GM06990 (cell line): Measurements from ENCODE around the gene MIER3.

Experiments
- DNase-seq: peaks from one replicate; pipeline ENCODE4 v3.0.0-alpha.2; 2011; ENCODE audit not compliant: insufficient read length; ENCODE audit errors: extremely low read depth
- H3K27me3 ChIP-seq: replicated peaks from 2 replicates; pipeline ENCODE4 v1.6.0; 2011; ENCODE audit warnings: low read length; ENCODE audit not compliant: control insufficient read depth, insufficient read depth
- H3K36me3 ChIP-seq: 2 replicates; pipeline ENCODE4 v1.5.1; 2011; ENCODE audit warnings: low read length; ENCODE audit not compliant: control insufficient read depth, insufficient read depth
- H3K4me3 ChIP-seq: replicated peaks from 2 replicates; pipeline ENCODE4 v1.5.1; 2011; ENCODE audit warnings: low read depth, mild to moderate bottlenecking, control low read depth, low read length
- TF ChIP-seq, protein P1 (sequence below): IDR thresholded peaks from 2 replicates; pipeline ENCODE4 v1.5.1; 2011; ENCODE audit warnings: low read length, control low read depth, mild to moderate bottlenecking, inconsistent platforms; ENCODE audit not compliant: insufficient read depth, poor library complexity, severe bottlenecking

The MIER3 gene

DNA sequence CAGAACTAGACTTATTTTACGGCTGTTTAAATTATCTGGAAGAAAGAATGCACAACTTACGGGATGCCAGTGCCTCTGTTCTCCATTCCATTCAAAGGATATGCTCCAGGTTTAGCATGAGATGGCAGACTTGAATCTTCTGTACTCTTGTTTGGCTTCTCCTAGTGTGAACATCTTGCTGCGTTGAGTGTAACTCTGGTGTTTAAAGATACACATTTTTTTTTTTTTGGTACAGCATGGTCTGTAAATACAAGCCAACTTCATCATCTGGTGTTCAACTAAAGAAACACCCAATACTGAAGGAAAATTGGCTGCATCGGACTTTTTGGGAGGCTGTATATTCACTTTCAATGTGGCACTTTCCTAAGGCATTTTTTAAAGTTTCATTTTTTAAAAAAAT lies 7.4 kb upstream of the MIER3 start:
- Histone ChIP-seq H3K27me3 (peaks cover 3% of the 10 kb centered on the region), H3K36me3 (no peaks in the 10 kb centered on the region), H3K4me3 (no peak overlapping the region)
- TF ChIP-seq, protein P1, sequence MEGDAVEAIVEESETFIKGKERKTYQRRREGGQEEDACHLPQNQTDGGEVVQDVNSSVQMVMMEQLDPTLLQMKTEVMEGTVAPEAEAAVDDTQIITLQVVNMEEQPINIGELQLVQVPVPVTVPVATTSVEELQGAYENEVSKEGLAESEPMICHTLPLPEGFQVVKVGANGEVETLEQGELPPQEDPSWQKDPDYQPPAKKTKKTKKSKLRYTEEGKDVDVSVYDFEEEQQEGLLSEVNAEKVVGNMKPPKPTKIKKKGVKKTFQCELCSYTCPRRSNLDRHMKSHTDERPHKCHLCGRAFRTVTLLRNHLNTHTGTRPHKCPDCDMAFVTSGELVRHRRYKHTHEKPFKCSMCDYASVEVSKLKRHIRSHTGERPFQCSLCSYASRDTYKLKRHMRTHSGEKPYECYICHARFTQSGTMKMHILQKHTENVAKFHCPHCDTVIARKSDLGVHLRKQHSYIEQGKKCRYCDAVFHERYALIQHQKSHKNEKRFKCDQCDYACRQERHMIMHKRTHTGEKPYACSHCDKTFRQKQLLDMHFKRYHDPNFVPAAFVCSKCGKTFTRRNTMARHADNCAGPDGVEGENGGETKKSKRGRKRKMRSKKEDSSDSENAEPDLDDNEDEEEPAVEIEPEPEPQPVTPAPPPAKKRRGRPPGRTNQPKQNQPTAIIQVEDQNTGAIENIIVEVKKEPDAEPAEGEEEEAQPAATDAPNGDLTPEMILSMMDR: no peak
- DNase-seq: no peak

GRCh38 chr5:56958595-56958994 lies 6.7 kb upstream of the MIER3 start:
- peaks cover 3% of the 10 kb centered on the region for H3K27me3 ChIP-seq
- no peak for DNase-seq
- TF ChIP-seq, protein P1: no peak

DNA sequence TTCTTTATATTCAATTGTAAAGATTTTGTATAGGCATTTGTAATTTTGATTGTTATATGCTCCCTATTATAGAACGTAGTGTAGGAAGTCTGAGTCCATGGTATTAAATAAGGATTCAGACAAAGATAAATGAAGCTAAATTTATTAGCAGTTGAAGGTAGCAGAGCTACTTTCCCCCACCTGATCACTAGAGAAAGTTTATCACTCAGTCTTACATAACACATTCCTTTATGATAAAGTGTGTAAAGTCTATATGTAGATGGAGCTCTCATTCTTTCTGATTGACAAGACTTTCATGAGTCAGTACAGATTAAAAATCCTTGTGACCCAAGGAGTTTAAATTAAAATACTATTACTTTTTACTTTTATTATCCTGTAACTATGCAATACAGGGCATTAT lies 2.3 kb upstream of the MIER3 start:
- TF ChIP-seq, protein P1: no peak
- no peak overlapping the region for H3K4me3 ChIP-seq
- H3K36me3 ChIP-seq: no peaks in the 10 kb centered on the region
- H3K27me3 ChIP-seq: no peaks in the 10 kb centered on the region; the same call in 1 of the 2 replicates
- DNase-seq: no peak

More at GRCh38 chr5:56958595-56958994, 6.7 kb upstream of the MIER3 start:
- no peaks in the 10 kb centered on the region for H3K36me3 ChIP-seq
- H3K4me3 ChIP-seq: no peak overlapping the region

- Histone ChIP-seq H3K4me3 (peak overlapping the region; percentile 70), H3K36me3 (no peaks in the 10 kb centered on the region; the same call in 1 of the 2 replicates), H3K27me3 (no peaks in the 10 kb centered on the region)
- TF ChIP-seq, protein P1: no peak
- no peak for DNase-seq
Observed at GRCh38 chr5:56951126-56951945, 587 bp downstream of the MIER3 start.

DNA sequence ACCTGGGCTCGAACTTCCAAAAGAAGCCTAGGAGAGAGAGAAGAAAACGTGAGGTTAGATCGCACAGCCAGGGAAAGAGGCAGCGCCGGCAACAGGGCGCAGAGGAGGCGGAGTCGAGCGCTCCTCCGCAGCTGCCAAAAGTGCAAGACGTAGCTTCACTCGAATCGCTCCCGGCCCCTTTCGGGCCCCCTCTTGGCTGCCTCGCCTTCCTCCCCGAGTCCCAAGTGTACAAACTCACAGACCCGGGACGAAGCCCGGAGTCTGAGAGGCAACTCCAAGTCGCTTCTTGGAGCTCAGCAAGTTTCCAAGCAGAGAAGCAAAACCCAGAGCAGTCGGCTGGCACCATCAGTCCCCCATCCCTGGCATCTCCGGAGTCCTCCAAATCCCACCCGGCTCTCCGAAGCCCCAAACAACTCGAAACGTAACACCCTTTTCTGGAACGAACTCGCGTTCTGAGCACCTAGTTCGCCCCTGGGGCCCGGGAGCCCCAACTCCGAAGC lies 1.2 kb downstream of the MIER3 start:
- H3K4me3 ChIP-seq: peak overlapping the region; percentile 70
- TF ChIP-seq, protein P1: no peak
- H3K36me3 ChIP-seq: no peaks in the 10 kb centered on the region; the same call in 1 of the 2 replicates
- H3K27me3 ChIP-seq: no peaks in the 10 kb centered on the region
- DNase-seq: peak; percentile 59

DNA sequence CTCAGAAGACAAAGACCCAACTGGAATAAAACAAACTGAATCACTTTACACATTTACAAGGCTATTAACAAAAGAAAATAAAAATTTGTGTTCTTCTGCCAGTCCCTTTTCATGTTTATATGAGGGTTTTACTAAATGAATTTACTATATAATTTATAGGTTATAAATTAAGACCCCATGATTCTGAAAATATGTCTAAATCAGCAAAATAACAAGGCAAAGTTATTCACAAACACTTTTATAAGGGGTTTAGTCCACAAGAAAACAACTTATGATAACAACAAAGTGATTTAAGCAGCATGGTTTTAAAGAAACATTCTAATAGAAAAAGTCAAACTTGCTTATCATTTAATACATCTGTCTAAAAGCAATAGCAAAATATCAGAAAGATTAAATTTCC lies 4.9 kb downstream of the MIER3 start:
- Histone ChIP-seq H3K4me3 (no peak overlapping the region), H3K36me3 (peaks cover 3% of the 10 kb centered on the region), H3K27me3 (no peaks in the 10 kb centered on the region)
- TF ChIP-seq, protein P1: no peak
- DNase-seq: no peak
